T-helper 1 cell (primary cell): ENCODE results near the gene CRB2.

ENCODE experiments used
- DNase-seq, 5 donors: peaks; one replicate each; pipeline ENCODE4 v3.0.0-alpha.2; 2012 to 2020

The CRB2 gene

GRCh38 chr9:123348317-123348992, 7.5 kb upstream of the CRB2 start:
- DNase-seq = no peak

GRCh38 chr9:123349033-123349432, 7.0 kb upstream of the CRB2 start:
- no peak for DNase-seq

GRCh38 chr9:123349691-123350480, 6.1 kb upstream of the CRB2 start:
- DNase-seq = peak in 4 of 5 donors; percentile 42 to 65 (median 52)

GRCh38 chr9:123350590-123351310, 5.2 kb upstream of the CRB2 start:
- DNase-seq = no peak

GRCh38 chr9:123353041-123353440, 3.0 kb upstream of the CRB2 start:
- no peak for DNase-seq

GRCh38 chr9:123353984-123354591, 1.9 kb upstream of the CRB2 start:
- DNase-seq = peak in 3 of 5 donors; percentile 17 to 32 (median 29)

GRCh38 chr9:123354806-123355508, 1.0 kb upstream of the CRB2 start:
- no peak for DNase-seq

- DNase-seq = no peak
Observed at GRCh38 chr9:123356851-123357742, 1.1 kb downstream of the CRB2 start.

GRCh38 chr9:123357743-123358059, 1.7 kb downstream of the CRB2 start:
- no peak for DNase-seq

GRCh38 chr9:123358181-123358905, 2.3 kb downstream of the CRB2 start:
- no peak for DNase-seq

GRCh38 chr9:123359106-123359505, 3.1 kb downstream of the CRB2 start:
- DNase-seq = no peak

GRCh38 chr9:123359546-123359945, 3.5 kb downstream of the CRB2 start:
- no peak for DNase-seq

- DNase-seq = no peak
Observed at GRCh38 chr9:123360161-123361085, 4.4 kb downstream of the CRB2 start.

GRCh38 chr9:123361086-123361730, 5.2 kb downstream of the CRB2 start:
- no peak for DNase-seq

- DNase-seq = no peak
Observed at GRCh38 chr9:123361731-123362510, 5.9 kb downstream of the CRB2 start.

GRCh38 chr9:123362856-123363255, 6.9 kb downstream of the CRB2 start:
- no peak for DNase-seq

- DNase-seq = no peak
Observed at GRCh38 chr9:123364241-123364824, 8.3 kb downstream of the CRB2 start.

- DNase-seq = no peak
Observed at GRCh38 chr9:123365287-123365880, 9.4 kb downstream of the CRB2 start.
